Mucosa of descending colon (tissue), 3 donors: ENCODE results near the gene CAPN10. TPM values are rescaled to one million over a fixed set of nuclear protein-coding genes. Genes with fewer than 3 reads are reported as not detected.

Experiments
- ATAC-seq: fragments of 200-7000 bp; cut with Tn5 transposase; one replicate; pipeline ENCODE4 v1.9.1; 2020; ENCODE audit warnings: mild to moderate bottlenecking, moderate library complexity
- DNase-seq, 3 donors: peaks; one replicate each; pipeline ENCODE4 v3.0.0-alpha.2; 2020
- H3K36me3 ChIP-seq: fragments of 200-600 bp; one replicate; pipeline ENCODE4 v1.8.0; 2021; ENCODE audit warnings: low read depth, mild to moderate bottlenecking
- H3K4me1 ChIP-seq: fragments of 200-600 bp; one replicate; pipeline ENCODE4 v1.8.0; 2021; ENCODE audit warnings: low read depth, mild to moderate bottlenecking
- H3K4me3 ChIP-seq: fragments of 200-600 bp; one replicate; pipeline ENCODE4 v1.8.0; 2021; ENCODE audit warnings: mild to moderate bottlenecking
- H3K9me3 ChIP-seq: fragments of 200-600 bp; one replicate; pipeline ENCODE4 v1.8.0; 2021; ENCODE audit warnings: mild to moderate bottlenecking
- intact Hi-C, 2 donors: fragments of 100-400 bp; cut with DNase I in 1 of 2; cut with micrococcal nuclease in 1 of 2; formaldehyde crosslinking; loops; one replicate each; pipeline versions ENCODE4 v1.11.0 to v1.11.1; 2022; cut with DNase I, micrococcal nuclease
- total RNA-seq, 3 donors: library from RNA; stranded (reverse); fragmentation: NEBNext Ultra II Directional in 2 of 3; extraction: Animal tissue kit (Norgen Biotek cat#: 25700) in 2 of 3; gene quantifications; one replicate each; pipeline versions ENCODE4 v1.2.1 to v1.2.4, GENCODE V29; 2021 to 2023
- TF ChIP-seq, protein P1 (sequence below): fragments of 200-600 bp; IDR thresholded peaks from one replicate; pipeline ENCODE4 v1.8.0; 2022; ENCODE audit warnings: antibody characterized with exemption, mild to moderate bottlenecking
- donor health status: DM: no; HTN: no; CAD: no; lungs with moderate emphysema.
- donor health status: DM: no; HTN: no; CAD: no.
- donor health status: DM: no; HTN: yes; CAD: no.

Gene CAPN10
- total RNA-seq, 3 donors from 2014 or later, result 34.0 to 55.5 (median 40.4) TPM

DNA sequence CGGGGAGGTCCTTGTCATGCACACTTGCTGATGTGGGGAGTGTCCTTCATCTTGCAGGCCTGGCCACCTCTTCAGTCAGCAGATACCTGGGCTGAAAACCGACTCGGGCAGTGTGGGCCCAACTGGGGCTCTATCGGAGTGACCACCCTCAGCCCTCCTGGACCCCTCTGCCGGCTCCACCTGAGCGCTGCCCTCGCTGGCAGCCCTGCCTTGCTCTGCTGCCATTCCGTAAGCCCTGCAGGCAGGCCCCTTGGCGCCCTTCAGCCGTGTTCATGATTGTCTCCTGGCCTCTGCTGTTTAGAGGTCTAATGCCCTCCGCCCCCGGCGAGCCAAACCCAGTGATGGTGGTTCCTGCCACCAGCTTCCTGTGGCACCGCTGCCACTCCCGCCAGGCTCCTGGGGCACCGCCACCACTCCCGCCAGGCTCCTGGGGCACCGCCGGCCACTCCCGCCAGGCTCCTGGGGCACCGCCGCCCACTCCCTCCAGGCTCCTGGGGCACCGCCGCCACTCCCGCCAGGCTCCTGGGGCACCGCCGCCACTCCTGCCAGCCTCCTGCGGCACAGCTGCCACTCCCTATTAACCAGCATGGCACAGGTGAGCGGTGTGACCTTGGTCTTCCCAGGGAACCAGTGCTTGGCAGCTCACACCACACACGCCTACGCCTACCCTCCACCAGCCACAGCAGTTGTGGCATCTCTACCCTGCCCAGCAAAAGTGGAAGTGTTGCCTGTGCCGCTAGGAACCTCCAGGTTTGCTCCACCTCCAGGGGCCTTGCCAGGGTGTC lies 15.9 kb downstream of the CAPN10 start:
- Histone ChIP-seq H3K9me3 (no peaks in the 10 kb centered on the region), H3K4me1 (peaks cover 17% of the 10 kb centered on the region), H3K4me3 (no peak overlapping the region), H3K36me3 (no peaks in the 10 kb centered on the region)
- intact Hi-C loops, result no loop called here
- DNase-seq (peak in 2 of 3 donors; percentile 47 to 56), ATAC-seq (no peak)
- TF ChIP-seq, protein P1, sequence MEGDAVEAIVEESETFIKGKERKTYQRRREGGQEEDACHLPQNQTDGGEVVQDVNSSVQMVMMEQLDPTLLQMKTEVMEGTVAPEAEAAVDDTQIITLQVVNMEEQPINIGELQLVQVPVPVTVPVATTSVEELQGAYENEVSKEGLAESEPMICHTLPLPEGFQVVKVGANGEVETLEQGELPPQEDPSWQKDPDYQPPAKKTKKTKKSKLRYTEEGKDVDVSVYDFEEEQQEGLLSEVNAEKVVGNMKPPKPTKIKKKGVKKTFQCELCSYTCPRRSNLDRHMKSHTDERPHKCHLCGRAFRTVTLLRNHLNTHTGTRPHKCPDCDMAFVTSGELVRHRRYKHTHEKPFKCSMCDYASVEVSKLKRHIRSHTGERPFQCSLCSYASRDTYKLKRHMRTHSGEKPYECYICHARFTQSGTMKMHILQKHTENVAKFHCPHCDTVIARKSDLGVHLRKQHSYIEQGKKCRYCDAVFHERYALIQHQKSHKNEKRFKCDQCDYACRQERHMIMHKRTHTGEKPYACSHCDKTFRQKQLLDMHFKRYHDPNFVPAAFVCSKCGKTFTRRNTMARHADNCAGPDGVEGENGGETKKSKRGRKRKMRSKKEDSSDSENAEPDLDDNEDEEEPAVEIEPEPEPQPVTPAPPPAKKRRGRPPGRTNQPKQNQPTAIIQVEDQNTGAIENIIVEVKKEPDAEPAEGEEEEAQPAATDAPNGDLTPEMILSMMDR, result no peak

DNA sequence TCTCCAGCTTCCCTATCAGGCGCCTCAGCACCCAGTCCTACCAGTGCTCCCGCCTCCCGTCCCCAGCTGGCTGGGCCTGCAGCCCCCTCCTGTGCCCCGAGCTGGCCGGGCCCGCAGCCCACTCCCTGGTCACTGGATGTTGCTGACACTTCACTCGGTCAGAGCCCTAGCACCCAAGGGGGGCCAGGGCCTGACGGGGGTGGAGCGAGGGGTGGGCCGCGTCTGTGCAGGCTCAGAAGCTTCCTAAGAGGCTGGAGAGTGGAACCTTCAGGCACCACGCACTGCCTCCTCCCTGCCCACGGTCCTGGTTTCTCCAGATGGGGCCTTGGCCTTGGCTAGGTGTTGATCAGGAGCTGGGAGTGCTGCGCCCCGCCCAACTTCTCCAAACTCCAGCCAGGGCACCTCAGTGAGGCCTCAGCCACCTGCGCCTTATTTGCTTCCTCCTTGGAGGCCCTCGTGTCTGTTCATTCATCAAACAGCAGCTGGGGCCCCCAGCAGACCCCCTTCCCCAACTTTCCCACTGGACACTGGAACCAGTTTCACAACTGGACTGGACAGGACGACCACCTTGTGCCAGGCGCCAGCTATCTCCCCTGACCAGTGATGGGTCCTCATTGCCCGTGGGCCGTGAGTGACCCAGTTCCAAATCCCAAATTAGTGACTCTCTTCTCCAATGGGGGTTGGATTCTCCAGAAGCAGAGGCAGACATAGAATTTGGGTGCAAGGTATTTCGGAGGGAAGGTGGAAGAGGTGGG lies 16.7 kb downstream of the CAPN10 start:
- no peak for ATAC-seq
- intact Hi-C loops, result no loop called here
- DNase-seq, result peak in 2 of 3 donors; percentile 46 to 60
- TF ChIP-seq, protein P1, result no peak
- H3K4me1 ChIP-seq, result peaks cover 17% of the 10 kb centered on the region
- H3K9me3 ChIP-seq, result no peaks in the 10 kb centered on the region
- H3K4me3 ChIP-seq, result no peak overlapping the region
- no peaks in the 10 kb centered on the region for H3K36me3 ChIP-seq

DNA sequence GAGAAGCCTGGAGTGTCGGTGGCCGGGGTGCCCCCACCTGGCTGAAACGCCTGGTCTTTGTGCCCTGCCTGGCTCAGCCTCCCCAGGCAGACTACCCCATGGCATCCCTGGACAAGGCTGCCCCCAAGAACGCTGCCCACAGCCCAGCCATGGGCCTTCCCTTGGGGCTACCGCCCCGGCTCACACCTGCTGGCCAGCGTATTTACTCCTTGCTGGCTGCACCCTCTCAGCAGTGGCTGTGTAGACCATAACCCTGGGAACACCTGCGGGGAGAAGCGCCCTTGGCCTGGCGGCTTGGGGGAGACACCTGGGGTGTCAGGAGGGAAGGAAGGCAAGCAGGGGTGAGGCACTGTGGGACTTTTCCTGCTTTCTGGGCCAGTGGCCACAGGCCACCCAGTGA lies 17.3 kb downstream of the CAPN10 start:
- TF ChIP-seq, protein P1, result no peak
- H3K4me1 ChIP-seq, result peaks cover 17% of the 10 kb centered on the region
- H3K9me3 ChIP-seq, result no peaks in the 10 kb centered on the region
- intact Hi-C loops, result no loop called here
- ATAC-seq, result no peak
- no peak overlapping the region for H3K4me3 ChIP-seq
- no peaks in the 10 kb centered on the region for H3K36me3 ChIP-seq
- DNase-seq, result peak in 2 of 3 donors; percentile 45 to 54

DNA sequence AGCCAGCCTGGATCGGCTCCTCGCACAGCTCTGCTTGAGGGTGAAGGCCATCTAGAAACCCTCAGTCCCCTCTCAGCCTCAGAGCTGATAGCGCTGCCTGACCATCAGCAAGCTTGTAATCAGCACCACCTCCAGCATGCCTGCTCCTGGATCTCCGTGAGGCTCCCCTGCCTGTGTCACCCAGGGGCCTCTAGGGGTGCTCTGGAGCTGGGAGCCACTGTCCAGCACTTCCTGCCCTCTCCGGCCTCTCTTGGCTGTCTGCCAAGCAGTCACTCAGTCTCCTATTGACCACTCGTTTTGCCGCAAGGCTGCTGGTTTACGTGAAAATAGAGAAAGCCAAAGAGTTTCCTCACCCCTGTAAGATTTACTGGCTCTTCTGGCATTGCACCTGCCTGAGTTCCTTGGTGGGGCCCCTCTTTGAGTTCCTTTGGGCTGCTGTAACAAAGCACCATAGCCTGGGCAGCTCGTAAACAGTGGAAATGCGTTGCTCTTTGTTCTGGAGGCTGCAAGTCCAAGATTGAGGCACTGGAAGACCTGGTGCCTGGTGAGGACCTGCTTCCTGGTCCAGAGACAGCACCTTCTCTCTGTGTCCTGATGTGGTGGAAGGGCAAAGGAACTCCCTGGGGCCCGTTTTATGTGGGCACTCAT lies 17.9 kb downstream of the CAPN10 start:
- DNase-seq (peak; percentile 81 to 86 (median 82)), ATAC-seq (peak; percentile 72)
- Histone ChIP-seq H3K36me3 (no peaks in the 10 kb centered on the region), H3K4me1 (peaks cover 17% of the 10 kb centered on the region), H3K9me3 (no peaks in the 10 kb centered on the region), H3K4me3 (no peak overlapping the region)
- TF ChIP-seq, protein P1, result peak; percentile 72
- intact Hi-C loops, result no loop called here

DNA sequence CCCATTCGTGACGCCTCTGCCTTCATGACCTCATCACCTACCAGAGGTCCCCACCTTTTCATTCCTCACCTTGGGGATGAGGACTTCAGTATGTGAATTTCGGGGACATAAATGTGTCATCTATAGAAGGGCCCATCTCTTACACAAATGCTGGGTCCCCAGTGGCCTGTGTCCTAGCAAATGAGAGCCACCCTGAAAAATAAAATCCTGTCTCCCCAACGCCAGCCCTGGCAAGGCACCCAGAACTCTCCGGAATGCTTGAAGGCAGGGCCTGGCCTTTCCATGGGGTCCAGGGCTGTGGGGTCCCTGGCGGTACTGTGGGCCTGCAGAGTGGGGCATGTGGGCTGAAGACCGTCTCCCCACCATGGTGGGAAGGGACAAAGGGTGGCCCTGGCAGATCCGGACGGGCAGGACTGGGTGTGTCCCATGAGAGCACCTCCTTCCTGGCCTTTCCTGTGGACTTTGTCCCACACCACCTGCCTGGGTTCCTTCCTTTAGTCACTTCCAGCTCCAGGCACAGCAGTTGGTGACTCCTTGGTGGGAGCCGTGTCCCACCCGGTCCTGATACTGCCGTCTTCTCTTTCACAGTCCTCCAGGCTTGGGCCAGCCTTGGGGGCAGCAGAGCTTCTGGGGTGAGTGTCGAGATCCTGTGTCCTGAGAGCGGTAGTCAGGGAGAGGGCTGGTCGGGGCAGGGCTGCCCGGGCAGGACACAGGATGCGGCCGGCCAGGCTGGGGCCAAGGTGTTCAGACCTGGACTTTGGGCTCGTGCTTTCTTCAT lies 18.6 kb downstream of the CAPN10 start:
- intact Hi-C loops, result no loop called here
- Histone ChIP-seq H3K36me3 (no peaks in the 10 kb centered on the region), H3K4me3 (peak overlapping the region; percentile 22), H3K4me1 (peaks cover 17% of the 10 kb centered on the region), H3K9me3 (no peaks in the 10 kb centered on the region)
- TF ChIP-seq, protein P1, result no peak
- DNase-seq (peak; percentile 85 to 90 (median 88)), ATAC-seq (peak; percentile 91)
